Fibroblast of skin of right biceps (primary cell): ENCODE results near the gene ZRANB1.

Source experiments
- DNase-seq: peaks from one replicate; pipeline ENCODE4 v3.0.0-alpha.2; 2013

Gene ZRANB1

GRCh38 chr10:125008689-125009638 is 67.0 kb downstream of the ZRANB1 start:
- no peak for DNase-seq

GRCh38 chr10:125009661-125010161 is 67.8 kb downstream of the ZRANB1 start:
- no peak for DNase-seq

- no peak for DNase-seq
These were observed 68.4 kb downstream of the ZRANB1 start for GRCh38 chr10:125010362-125010761.

GRCh38 chr10:125011171-125011925 is 69.4 kb downstream of the ZRANB1 start:
- DNase-seq: no peak

GRCh38 chr10:125011926-125012705 is 70.2 kb downstream of the ZRANB1 start:
- DNase-seq: no peak

- no peak for DNase-seq
These were observed 71.1 kb downstream of the ZRANB1 start for GRCh38 chr10:125012851-125013528.

- no peak for DNase-seq
These were observed 71.6 kb downstream of the ZRANB1 start for GRCh38 chr10:125013529-125013872.

GRCh38 chr10:125014086-125014830 is 72.3 kb downstream of the ZRANB1 start:
- DNase-seq: no peak

GRCh38 chr10:125014836-125015355 is 73.0 kb downstream of the ZRANB1 start:
- DNase-seq: no peak

- DNase-seq: no peak
These were observed 73.5 kb downstream of the ZRANB1 start for GRCh38 chr10:125015356-125015944.

GRCh38 chr10:125016123-125016522 is 74.2 kb downstream of the ZRANB1 start:
- DNase-seq: no peak

GRCh38 chr10:125016611-125017202 is 74.8 kb downstream of the ZRANB1 start:
- no peak for DNase-seq

GRCh38 chr10:125017547-125018298 is 75.8 kb downstream of the ZRANB1 start:
- no peak for DNase-seq

GRCh38 chr10:125018576-125019143 is 76.7 kb downstream of the ZRANB1 start:
- no peak for DNase-seq

GRCh38 chr10:125020386-125020785 is 78.5 kb downstream of the ZRANB1 start:
- DNase-seq: no peak

- no peak for DNase-seq
These were observed 78.9 kb downstream of the ZRANB1 start for GRCh38 chr10:125020871-125021270.

- DNase-seq: no peak
These were observed 79.9 kb downstream of the ZRANB1 start for GRCh38 chr10:125021686-125022344.

GRCh38 chr10:125022671-125023070 is 80.7 kb downstream of the ZRANB1 start:
- no peak for DNase-seq

- no peak for DNase-seq
These were observed 81.3 kb downstream of the ZRANB1 start for GRCh38 chr10:125023255-125023654.
